HG02973 (cell line): ENCODE measurements around the gene ABCC3.

Experiments
- ATAC-seq: cut with Tn5 transposase; IDR thresholded peaks from one replicate; pipeline ENCODE4 v1.9.1; 2021; ENCODE audit warnings: moderate library complexity; ENCODE audit not compliant: unreplicated experiment

ABCC3 gene

GRCh38 chr17:50627782-50628601 lies 6.7 kb upstream of the ABCC3 start:
- ATAC-seq = no peak

- ATAC-seq = no peak
These were observed 4.8 kb upstream of the ABCC3 start for GRCh38 chr17:50629902-50630301.

- ATAC-seq = no peak
These were observed 4.0 kb upstream of the ABCC3 start for GRCh38 chr17:50630524-50631194.

- ATAC-seq = no peak
These were observed 3.3 kb upstream of the ABCC3 start for GRCh38 chr17:50631195-50631907.

DNA sequence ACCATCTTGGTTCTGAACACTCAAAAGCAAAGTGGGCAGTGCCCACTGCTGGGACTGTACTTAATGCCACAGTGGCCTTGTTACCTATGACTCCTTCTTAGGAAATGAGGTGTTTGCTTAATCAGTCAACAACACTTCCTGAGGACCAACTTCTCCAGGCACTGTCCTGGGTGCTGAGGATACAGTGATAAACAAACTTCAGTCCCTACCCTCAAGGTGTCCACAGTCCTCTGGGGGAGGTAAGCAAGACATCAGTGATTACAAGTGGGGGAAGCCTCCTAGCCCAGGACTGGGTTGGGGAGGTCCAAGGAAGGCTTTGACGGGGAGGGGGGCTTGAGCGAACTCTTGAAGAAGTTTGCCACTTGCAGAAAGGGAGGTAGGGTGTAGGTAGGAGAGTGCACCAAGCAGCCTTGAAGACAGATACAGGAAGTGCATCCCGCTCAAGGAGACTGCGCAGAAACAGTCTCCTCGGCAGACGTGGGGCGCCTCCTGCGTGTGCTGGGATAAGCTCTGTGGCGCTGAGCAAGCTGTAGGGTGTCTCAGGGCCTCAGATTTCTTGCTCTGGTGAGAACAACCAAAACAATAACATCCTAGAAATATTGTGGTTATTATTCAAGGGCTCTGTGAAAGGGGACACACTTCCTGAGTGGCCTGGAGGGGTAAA lies 2.6 kb upstream of the ABCC3 start:
- ATAC-seq = no peak

GRCh38 chr17:50632637-50633036 lies 2.0 kb upstream of the ABCC3 start:
- no peak for ATAC-seq

DNA sequence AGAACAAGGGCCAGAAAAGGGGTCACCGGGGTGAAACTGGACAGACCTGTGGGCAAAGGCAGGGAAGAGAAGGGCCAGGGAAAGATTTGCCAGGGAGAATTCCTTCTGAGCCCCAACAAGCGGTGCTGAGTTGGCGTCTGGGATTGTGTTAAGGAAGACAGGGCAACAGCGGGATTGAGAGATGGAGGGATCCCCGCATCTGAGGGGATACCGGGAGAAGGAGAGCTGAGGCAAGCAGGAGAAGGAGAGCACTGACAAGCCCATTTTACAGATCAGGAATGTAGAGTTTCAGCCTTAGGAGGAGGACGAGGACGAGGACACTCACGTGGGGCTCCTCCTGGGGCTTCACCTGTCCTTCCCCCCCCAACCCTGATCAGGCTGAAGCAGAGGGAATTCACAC lies 998 bp upstream of the ABCC3 start:
- ATAC-seq = no peak

GRCh38 chr17:50634915-50635731 lies 442 bp downstream of the ABCC3 start:
- no peak for ATAC-seq

- no peak for ATAC-seq
These were observed 976 bp downstream of the ABCC3 start for GRCh38 chr17:50635732-50635981.

GRCh38 chr17:50635982-50636803 lies 1.5 kb downstream of the ABCC3 start:
- ATAC-seq = no peak

GRCh38 chr17:50636804-50637195 lies 2.1 kb downstream of the ABCC3 start:
- no peak for ATAC-seq

DNA sequence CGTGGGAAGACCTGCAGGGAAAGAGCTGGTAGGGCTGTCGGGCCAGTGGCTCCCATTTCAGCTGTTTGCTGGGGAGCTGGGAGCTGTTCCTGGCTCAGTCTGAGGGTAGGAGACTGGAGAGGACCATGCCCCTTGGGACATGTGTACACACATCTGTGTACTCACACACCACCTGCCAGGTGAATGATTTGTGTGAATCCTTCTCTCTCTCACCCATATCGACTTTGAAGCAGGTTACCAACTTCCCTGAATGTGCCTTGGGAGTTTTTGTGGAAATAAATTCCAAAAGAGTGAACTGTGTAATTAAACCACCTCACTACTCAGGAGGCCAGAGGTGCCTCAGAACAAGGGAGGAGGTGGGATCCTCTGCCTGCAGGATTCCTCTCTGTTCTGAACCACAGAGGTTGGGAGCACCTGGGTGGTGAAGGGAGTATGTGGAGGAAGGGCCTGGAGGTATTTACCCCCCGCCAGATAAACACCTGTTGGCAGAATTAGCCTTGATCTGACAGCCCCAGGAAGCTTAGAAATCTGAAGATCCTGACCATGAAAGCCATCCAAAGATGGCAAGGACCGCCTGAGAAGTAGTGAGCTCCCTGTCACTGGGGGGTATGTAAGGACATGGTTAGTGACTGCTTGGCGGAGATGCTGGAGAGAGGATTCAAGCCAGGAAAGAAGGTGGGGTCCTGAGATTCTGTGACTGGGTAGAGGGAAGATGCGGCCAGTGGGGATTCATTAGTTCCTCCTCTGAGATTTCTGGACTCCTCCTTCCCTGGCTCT lies 3.3 kb downstream of the ABCC3 start:
- ATAC-seq = no peak

- ATAC-seq = no peak
These were observed 3.9 kb downstream of the ABCC3 start for GRCh38 chr17:50638606-50638965.

- no peak for ATAC-seq
These were observed 4.5 kb downstream of the ABCC3 start for GRCh38 chr17:50638966-50639713.

DNA sequence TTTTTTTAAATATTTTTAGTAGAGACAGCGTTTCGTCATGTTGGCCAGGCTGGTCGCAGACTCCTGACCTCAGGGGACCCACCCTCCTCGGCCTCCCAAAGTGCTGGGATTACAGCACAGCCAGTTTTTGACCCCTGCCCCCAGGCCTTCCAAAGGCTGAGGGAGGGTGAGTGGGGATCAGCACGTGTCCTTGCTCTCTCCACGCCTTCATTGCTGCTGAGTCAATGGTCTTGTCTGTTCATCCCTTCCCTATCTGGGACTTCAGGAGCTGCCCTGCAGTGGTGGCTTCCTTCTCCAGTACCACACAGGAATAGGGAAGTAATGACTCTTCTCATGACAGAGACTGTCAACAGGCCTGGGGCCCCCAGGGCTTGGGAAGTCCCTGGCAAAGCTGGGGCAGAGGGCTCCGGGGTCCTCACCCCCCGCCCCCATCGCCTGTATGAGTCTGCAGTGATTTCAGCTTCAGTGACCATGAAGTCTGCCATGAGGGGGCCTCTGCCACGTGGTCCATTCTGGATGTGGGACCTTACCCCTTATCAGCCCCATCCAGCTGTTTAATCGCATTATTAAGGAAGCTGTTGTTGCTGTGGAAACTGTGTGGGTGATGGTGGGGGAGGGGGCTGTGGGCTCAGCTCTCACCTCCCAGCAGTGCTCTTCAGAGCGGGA lies 6.1 kb downstream of the ABCC3 start:
- no peak for ATAC-seq

GRCh38 chr17:50641357-50641756 lies 6.7 kb downstream of the ABCC3 start:
- no peak for ATAC-seq

DNA sequence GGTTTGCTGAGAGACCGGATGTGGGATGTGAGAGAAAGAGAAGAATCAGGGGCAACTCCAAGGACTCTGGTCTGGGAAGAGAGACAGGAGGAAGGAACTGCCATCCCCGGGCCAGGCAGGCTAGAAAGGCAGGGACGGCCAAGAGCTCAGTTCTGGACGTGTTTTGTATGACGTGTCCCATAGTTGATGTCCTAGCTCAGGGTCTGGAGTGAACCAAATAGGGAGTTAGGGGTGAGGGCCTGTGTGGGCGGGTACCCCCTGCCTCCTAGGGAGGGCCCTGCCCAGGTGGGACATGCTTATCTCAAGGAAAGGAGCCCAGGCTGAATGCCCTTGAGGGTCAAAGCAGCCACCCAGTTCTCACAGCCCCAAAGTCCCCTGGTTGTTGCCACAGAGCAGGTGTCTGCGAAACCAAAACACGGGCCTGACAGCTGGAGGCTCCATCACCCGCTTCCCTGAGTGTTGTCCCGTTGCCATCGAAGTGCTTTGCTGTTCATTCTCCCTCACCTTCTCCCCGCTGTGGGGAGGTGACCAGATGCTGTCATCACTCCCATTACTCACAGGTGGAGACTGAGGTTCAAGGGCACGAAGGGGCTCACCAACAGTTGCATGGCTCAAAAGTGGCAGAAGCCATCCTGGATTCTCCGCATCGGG lies 7.5 kb downstream of the ABCC3 start:
- no peak for ATAC-seq
